ENCODE results near the gene DDX23.
"Not testable (repeated sequence)": the region's sequence is repeated elsewhere in the genome, so short reads cannot be mapped to it uniquely, and the experiment has no call there.

- TF ChIP-seq, protein P1, sequence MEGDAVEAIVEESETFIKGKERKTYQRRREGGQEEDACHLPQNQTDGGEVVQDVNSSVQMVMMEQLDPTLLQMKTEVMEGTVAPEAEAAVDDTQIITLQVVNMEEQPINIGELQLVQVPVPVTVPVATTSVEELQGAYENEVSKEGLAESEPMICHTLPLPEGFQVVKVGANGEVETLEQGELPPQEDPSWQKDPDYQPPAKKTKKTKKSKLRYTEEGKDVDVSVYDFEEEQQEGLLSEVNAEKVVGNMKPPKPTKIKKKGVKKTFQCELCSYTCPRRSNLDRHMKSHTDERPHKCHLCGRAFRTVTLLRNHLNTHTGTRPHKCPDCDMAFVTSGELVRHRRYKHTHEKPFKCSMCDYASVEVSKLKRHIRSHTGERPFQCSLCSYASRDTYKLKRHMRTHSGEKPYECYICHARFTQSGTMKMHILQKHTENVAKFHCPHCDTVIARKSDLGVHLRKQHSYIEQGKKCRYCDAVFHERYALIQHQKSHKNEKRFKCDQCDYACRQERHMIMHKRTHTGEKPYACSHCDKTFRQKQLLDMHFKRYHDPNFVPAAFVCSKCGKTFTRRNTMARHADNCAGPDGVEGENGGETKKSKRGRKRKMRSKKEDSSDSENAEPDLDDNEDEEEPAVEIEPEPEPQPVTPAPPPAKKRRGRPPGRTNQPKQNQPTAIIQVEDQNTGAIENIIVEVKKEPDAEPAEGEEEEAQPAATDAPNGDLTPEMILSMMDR (IDR thresholded peaks at IDR 0.05; ENCODE audit: poor library complexity, severe bottlenecking): not testable (repeated sequence)
- TF ChIP-seq EP300 (conservative IDR thresholded peaks at IDR 0.05; ENCODE audit: poor library complexity, severe bottlenecking); EZH2 (IDR thresholded peaks at IDR 0.05; ENCODE audit: borderline replicate concordance, insufficient read depth, low read length, poor library complexity, severe bottlenecking); RAD21 (conservative IDR thresholded peaks at IDR 0.05); MXI1 (conservative IDR thresholded peaks at IDR 0.05; ENCODE audit: poor library complexity, severe bottlenecking); POLR2AphosphoS5 (IDR thresholded peaks at IDR 0.05); SMC3 (conservative IDR thresholded peaks at IDR 0.05; ENCODE audit: poor library complexity): not testable (repeated sequence)
- TF ChIP-seq, protein P2, sequence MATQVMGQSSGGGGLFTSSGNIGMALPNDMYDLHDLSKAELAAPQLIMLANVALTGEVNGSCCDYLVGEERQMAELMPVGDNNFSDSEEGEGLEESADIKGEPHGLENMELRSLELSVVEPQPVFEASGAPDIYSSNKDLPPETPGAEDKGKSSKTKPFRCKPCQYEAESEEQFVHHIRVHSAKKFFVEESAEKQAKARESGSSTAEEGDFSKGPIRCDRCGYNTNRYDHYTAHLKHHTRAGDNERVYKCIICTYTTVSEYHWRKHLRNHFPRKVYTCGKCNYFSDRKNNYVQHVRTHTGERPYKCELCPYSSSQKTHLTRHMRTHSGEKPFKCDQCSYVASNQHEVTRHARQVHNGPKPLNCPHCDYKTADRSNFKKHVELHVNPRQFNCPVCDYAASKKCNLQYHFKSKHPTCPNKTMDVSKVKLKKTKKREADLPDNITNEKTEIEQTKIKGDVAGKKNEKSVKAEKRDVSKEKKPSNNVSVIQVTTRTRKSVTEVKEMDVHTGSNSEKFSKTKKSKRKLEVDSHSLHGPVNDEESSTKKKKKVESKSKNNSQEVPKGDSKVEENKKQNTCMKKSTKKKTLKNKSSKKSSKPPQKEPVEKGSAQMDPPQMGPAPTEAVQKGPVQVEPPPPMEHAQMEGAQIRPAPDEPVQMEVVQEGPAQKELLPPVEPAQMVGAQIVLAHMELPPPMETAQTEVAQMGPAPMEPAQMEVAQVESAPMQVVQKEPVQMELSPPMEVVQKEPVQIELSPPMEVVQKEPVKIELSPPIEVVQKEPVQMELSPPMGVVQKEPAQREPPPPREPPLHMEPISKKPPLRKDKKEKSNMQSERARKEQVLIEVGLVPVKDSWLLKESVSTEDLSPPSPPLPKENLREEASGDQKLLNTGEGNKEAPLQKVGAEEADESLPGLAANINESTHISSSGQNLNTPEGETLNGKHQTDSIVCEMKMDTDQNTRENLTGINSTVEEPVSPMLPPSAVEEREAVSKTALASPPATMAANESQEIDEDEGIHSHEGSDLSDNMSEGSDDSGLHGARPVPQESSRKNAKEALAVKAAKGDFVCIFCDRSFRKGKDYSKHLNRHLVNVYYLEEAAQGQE (IDR thresholded peaks at IDR 0.05; ENCODE audit: borderline replicate concordance): not testable (repeated sequence)
Measured at GRCh38 chr12:48873534-48873933, 21.6 kb upstream of the DDX23 start.
